OCI-LY1 (cell line): ENCODE results near the gene NBPF20.
"Not testable (repeated sequence)": the region's sequence is repeated elsewhere in the genome, so short reads cannot be mapped to it uniquely, and the experiment has no call there.

ENCODE experiments used
- EZH2 ChIP-seq: fragments of 200-600 bp; sonication (generic), shearing (Covaris generic); IDR thresholded peaks from 2 replicates; pipeline ENCODE4 v1.8.0; 2017; ENCODE audit warnings: borderline replicate concordance, mixed run types, mild to moderate bottlenecking, antibody characterized with exemption, low read length, moderate library complexity, mixed read lengths
- TF ChIP-seq, protein P1 (sequence below): fragments of 200-600 bp; sonication (generic), shearing (Covaris generic); IDR thresholded peaks from 2 replicates; pipeline ENCODE4 v1.5.1; 2017; ENCODE audit warnings: mild to moderate bottlenecking, antibody characterized with exemption, low read length, moderate library complexity, mixed read lengths

DNA sequence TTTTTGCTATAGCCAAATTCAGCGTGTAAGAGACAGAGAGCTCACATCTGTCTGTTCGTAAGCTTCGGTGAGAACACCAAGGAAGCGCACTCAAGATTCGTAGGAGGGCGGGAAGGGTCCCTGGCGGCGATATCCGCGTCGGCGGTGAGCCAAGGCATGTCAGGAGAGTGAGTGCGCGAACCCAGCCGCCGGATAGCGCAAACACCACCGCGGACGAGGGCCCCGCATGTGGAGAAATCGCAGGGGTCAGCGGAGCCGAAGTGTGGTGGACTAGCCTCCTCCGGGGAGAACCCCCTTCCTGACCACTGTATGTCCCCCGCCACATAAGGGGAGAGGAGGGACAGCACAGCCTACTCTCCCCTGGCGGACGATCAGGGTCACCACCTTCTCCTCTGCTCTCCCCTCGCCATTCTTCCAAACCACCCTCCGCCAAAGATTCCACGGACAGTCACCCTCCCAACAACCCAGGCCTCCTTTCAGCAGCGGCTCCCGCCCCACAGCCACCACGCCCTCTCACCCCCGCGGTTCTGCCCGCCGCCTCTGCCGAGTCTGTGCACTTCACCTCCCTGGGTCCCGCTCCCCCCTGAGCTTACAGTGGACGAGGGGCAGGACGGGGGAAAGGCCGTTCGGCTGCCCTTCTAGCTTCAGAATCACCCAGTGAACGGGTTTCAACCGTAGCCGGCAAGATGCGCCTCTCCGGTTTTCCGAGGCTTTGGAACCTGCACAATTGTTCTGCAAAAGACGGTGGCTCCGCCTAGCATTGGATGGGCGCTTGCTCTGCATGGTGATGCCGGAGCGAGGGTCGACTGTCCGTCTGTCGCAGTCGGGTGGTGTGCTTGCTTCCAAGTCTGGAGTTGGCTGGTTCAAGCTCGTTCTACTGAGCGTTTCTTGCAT, 6.2 kb upstream of the NBPF20 start:
- TF ChIP-seq, protein P1, sequence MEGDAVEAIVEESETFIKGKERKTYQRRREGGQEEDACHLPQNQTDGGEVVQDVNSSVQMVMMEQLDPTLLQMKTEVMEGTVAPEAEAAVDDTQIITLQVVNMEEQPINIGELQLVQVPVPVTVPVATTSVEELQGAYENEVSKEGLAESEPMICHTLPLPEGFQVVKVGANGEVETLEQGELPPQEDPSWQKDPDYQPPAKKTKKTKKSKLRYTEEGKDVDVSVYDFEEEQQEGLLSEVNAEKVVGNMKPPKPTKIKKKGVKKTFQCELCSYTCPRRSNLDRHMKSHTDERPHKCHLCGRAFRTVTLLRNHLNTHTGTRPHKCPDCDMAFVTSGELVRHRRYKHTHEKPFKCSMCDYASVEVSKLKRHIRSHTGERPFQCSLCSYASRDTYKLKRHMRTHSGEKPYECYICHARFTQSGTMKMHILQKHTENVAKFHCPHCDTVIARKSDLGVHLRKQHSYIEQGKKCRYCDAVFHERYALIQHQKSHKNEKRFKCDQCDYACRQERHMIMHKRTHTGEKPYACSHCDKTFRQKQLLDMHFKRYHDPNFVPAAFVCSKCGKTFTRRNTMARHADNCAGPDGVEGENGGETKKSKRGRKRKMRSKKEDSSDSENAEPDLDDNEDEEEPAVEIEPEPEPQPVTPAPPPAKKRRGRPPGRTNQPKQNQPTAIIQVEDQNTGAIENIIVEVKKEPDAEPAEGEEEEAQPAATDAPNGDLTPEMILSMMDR = not testable (repeated sequence)
- TF ChIP-seq EZH2 = not testable (repeated sequence)
